GM12878 (cell line): ENCODE results near the gene METTL21A. TPM values are rescaled to one million over a fixed set of nuclear protein-coding genes. Genes with fewer than 3 reads are reported as not detected.

Experiments used
- CBX3 ChIP-seq: fragments of 200-600 bp; sonication (generic); IDR thresholded peaks from 2 replicates; pipeline ENCODE4 v1.6.1; 2016; ENCODE audit warnings: low read depth, borderline replicate concordance
- CHD4 ChIP-seq: fragments of 200-600 bp; sonication (generic); IDR thresholded peaks from 2 replicates; pipeline ENCODE4 v1.6.1; 2016; ENCODE audit warnings: mild to moderate bottlenecking
- PBX3 ChIP-seq: IDR thresholded peaks from 2 replicates; pipeline ENCODE4 v1.6.1; 2011; ENCODE audit warnings: mild to moderate bottlenecking, low read depth, low read length, moderate library complexity; ENCODE audit not compliant: insufficient replicate concordance
- PML ChIP-seq: IDR thresholded peaks from 2 replicates; pipeline ENCODE4 v1.6.1; 2012; ENCODE audit warnings: low read length, inconsistent platforms
- PRDM15 ChIP-seq: fragments of 450-650 bp; formaldehyde crosslinking; IDR thresholded peaks from 2 replicates; pipeline ENCODE4 v1.4.0; 2020; ENCODE audit warnings: mild to moderate bottlenecking, moderate library complexity
- USF2 ChIP-seq: IDR thresholded peaks from 2 replicates; pipeline ENCODE4 v1.6.1; 2011; ENCODE audit warnings: low read depth, low read length, improper control_type of control experiment, borderline replicate concordance
- YY1 ChIP-seq: IDR thresholded peaks from 2 replicates; pipeline ENCODE4 v1.6.1; 2011; ENCODE audit warnings: low read depth, mild to moderate bottlenecking, low read length
- ZBTB33 ChIP-seq: fragments of 450-650 bp; IDR thresholded peaks from 2 replicates; pipeline ENCODE4 v1.6.1; 2017; ENCODE audit warnings: mild to moderate bottlenecking
- ZBTB40 ChIP-seq: fragments of 450-650 bp; IDR thresholded peaks from 2 replicates; pipeline ENCODE4 v1.6.1; 2016; ENCODE audit warnings: mild to moderate bottlenecking, moderate library complexity, borderline replicate concordance
- polyA plus RNA-seq, 11 experiments: library from polyadenylated mRNA; depleted of rRNA in 4 of 11; unstranded in 6 of 11; stranded (reverse) in 5 of 11; fragments of >200 nt; fragmentation: Nextera tagmentation in 4 of 11; fragmentation: Illumina TruSeq in 1 of 11; extraction: Ambion mirVana in 4 of 11; extraction: Trizol in 1 of 11; gene quantifications; 1 replicate in 1 of 11; 2 replicates in 10 of 11; pipeline versions ENCODE4 v1.2.1 to v1.2.3, GENCODE V29; 2011 to 2016; ENCODE audit warnings: inconsistent platforms in 2 of 11, missing spikeins in 2 of 11, low read depth in 1 of 11
- total RNA-seq, 4 experiments: library from RNA; depleted of rRNA in 3 of 4; stranded (reverse); fragments of >200 nt in 3 of 4; fragmentation: Illumina TruSeq in 1 of 4; extraction: Trizol in 1 of 4; gene quantifications; 2 replicates each; pipeline versions ENCODE4 v1.2.1 to v1.2.3, GENCODE V29; 2013 to 2021

Gene METTL21A
- total and polyA plus RNA-seq, 10 of the 15 experiments (the other 5 are each of a cell fraction or from before 2014, with no cell fraction given) = 6.8 to 41.7 (median 27.8) TPM

GRCh38 chr2:207630491-207630890 lies 5.3 kb upstream of the METTL21A start (continued):
- TF ChIP-seq USF2 = no peak
- TF ChIP-seq ZBTB33 = no peak
- TF ChIP-seq ZBTB40 = no peak
- no peak for TF ChIP-seq PRDM15 (CRISPR knock-in tag)
- no peak for TF ChIP-seq PBX3
- no peak for TF ChIP-seq YY1
- TF ChIP-seq CHD4 = no peak
- no peak for TF ChIP-seq PML
- no peak for TF ChIP-seq CBX3
- TF ChIP-seq, all 136 proteins: peak for 0
